HG03342 (cell line): ENCODE data around the gene AUTS2.

Source experiments
- ATAC-seq: cut with Tn5 transposase; IDR thresholded peaks from one replicate; pipeline ENCODE4 v1.9.1; 2021; ENCODE audit warnings: mild to moderate bottlenecking, moderate library complexity; ENCODE audit not compliant: unreplicated experiment

The AUTS2 gene

GRCh38 chr7:70770154-70770553, 1171.9 kb downstream of the AUTS2 start:
- no peak for ATAC-seq

- no peak for ATAC-seq
Observed at GRCh38 chr7:70771451-70771850, 1173.2 kb downstream of the AUTS2 start.

GRCh38 chr7:70772891-70773290, 1174.6 kb downstream of the AUTS2 start:
- no peak for ATAC-seq

GRCh38 chr7:70773406-70773805, 1175.1 kb downstream of the AUTS2 start:
- no peak for ATAC-seq

- ATAC-seq = no peak
Observed at GRCh38 chr7:70774950-70775527, 1176.8 kb downstream of the AUTS2 start.

GRCh38 chr7:70775570-70776156, 1177.4 kb downstream of the AUTS2 start:
- peak; percentile 62 for ATAC-seq

- no peak for ATAC-seq
Observed at GRCh38 chr7:70776627-70777101, 1178.4 kb downstream of the AUTS2 start.

GRCh38 chr7:70777251-70777650, 1179.0 kb downstream of the AUTS2 start:
- ATAC-seq = no peak

GRCh38 chr7:70778585-70778984, 1180.3 kb downstream of the AUTS2 start:
- no peak for ATAC-seq

GRCh38 chr7:70779321-70779720, 1181.0 kb downstream of the AUTS2 start:
- ATAC-seq = no peak

GRCh38 chr7:70781922-70782311, 1183.6 kb downstream of the AUTS2 start:
- no peak for ATAC-seq

- ATAC-seq = no peak
Observed at GRCh38 chr7:70782796-70783195, 1184.5 kb downstream of the AUTS2 start.

GRCh38 chr7:70785427-70785826, 1187.2 kb downstream of the AUTS2 start:
- ATAC-seq = no peak

GRCh38 chr7:70786076-70786475, 1187.8 kb downstream of the AUTS2 start:
- ATAC-seq = no peak

GRCh38 chr7:70787286-70787685, 1189.0 kb downstream of the AUTS2 start:
- ATAC-seq = no peak

GRCh38 chr7:70787771-70788170, 1189.5 kb downstream of the AUTS2 start:
- no peak for ATAC-seq

- ATAC-seq = no peak
Observed at GRCh38 chr7:70788276-70788675, 1190.0 kb downstream of the AUTS2 start.

- no peak for ATAC-seq
Observed at GRCh38 chr7:70789481-70790214, 1191.4 kb downstream of the AUTS2 start.

GRCh38 chr7:70790215-70791073, 1192.2 kb downstream of the AUTS2 start:
- no peak for ATAC-seq

GRCh38 chr7:70791341-70791740, 1193.1 kb downstream of the AUTS2 start:
- no peak for ATAC-seq

- no peak for ATAC-seq
Observed at GRCh38 chr7:70793060-70793459, 1194.8 kb downstream of the AUTS2 start.
